SK-N-SH treated with all-trans-retinoic acid at 6 μM for 48 hours (cell line): Measurements from ENCODE around the gene ARHGAP12.

ENCODE experiments used
- RARB ChIP-seq: fragments of 250-450 bp; sonication (Bioruptor Pico); IDR thresholded peaks from 2 replicates; pipeline ENCODE4 v1.8.0; 2021; ENCODE audit warnings: mild to moderate bottlenecking, moderate library complexity
- ZFP3 ChIP-seq: fragments of 250-450 bp; sonication (Bioruptor Pico); IDR thresholded peaks from 2 replicates; pipeline ENCODE4 v1.5.0; 2020; ENCODE audit warnings: mild to moderate bottlenecking, moderate library complexity
- TF ChIP-seq, protein P1 (sequence below): fragments of 250-450 bp; sonication (Bioruptor Pico); IDR thresholded peaks from 2 replicates; pipeline ENCODE4 v1.5.1; 2020; ENCODE audit warnings: low read depth, mild to moderate bottlenecking, moderate library complexity

DNA sequence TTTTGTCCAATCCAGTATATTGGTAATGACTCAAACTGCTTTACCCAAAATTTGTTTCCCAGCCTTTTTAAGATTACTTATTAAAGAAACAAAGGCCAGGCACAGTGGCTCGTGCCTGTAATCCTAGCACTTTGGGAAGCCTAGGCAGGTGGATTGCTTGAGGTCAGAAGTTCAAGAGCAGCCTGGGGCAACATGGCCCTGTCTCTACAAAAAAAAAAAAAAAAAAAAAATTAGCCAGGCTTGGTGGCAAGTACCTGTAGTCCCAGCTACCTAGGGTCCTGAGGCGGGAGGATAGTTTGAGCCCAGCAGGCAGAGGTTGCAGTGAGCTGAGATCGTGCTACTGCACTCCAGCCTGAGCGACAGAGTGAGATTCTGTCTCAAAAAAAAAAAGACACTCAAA, 7.0 kb upstream of the ARHGAP12 start:
- TF ChIP-seq RARB (CRISPR knock-in tag) (no peak), ZFP3 (CRISPR knock-in tag) (no peak)
- TF ChIP-seq, protein P1, sequence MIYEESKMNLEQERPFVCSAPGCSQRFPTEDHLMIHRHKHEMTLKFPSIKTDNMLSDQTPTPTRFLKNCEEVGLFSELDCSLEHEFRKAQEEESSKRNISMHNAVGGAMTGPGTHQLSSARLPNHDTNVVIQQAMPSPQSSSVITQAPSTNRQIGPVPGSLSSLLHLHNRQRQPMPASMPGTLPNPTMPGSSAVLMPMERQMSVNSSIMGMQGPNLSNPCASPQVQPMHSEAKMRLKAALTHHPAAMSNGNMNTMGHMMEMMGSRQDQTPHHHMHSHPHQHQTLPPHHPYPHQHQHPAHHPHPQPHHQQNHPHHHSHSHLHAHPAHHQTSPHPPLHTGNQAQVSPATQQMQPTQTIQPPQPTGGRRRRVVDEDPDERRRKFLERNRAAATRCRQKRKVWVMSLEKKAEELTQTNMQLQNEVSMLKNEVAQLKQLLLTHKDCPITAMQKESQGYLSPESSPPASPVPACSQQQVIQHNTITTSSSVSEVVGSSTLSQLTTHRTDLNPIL (CRISPR knock-in tag), result no peak
